T47D (cell line): Measurements from ENCODE around the gene ST3GAL3.

Source experiments
- DNase-seq, 2 experiments: peaks; one replicate each; pipeline versions ENCODE4 v3.0.0 to v3.0.0-alpha.2; 2011 to 2012; ENCODE audit warnings: low read depth in 1 of 2, low spot score in 1 of 2
- JUND ChIP-seq: IDR thresholded peaks from 2 replicates; pipeline ENCODE4 v1.6.1; 2012; ENCODE audit warnings: low read depth
- in situ Hi-C: cut with HindIII; loops from 2 replicates; pipeline ENCODE4 v1.10.0; 2016; ENCODE audit warnings: low sequenced_read_pairs, low pct_unique_long_range_greater_than_20kb

Gene ST3GAL3

DNA sequence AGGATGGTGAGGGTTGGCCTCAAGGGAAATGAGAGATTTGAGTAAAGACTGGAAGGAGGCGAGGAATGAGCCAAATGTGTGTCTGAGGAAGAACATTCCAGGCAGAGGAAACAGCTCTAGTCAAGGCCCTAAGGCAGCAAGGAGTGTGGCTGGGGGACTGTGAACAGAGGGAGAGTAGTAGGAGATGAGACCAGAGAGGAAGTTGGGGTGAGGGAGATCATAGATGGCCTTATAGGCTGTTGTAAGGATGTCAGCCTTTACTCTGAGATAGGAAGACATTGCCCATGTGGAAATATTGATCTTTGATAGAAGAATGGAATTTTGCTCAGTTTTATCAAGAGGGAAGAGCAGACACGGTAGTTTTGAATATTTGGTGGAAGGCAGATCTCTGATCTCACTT, 171.1 kb downstream of the ST3GAL3 start:
- TF ChIP-seq JUND, result no peak
- in situ Hi-C loops, result no loop called here
- no peak for DNase-seq

DNA sequence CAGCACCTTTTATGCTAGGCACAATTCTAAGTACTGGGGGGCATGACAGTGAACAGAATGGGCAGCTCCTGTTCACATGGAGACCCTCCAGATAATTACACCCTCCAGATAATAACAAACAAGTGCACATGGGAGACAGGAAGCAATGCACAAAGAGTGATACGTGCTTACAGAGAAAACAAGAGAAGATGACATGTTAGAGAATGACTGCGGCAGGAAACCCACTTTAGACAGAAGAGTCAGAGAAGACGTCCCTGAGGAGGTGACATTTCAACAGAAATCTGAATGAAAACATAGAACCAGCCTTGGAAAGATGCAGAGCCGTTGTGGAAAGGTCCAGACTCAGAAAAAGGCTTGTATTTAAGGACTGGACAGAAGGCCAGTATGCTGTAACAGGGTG, 171.5 kb downstream of the ST3GAL3 start:
- in situ Hi-C loops, result no loop called here
- TF ChIP-seq JUND, result no peak
- DNase-seq, result no peak

GRCh38 chr1:43879414-43879813, 172.1 kb downstream of the ST3GAL3 start:
- no peak for TF ChIP-seq JUND
- in situ Hi-C loops, result no loop called here
- no peak for DNase-seq

GRCh38 chr1:43879996-43880395, 172.7 kb downstream of the ST3GAL3 start:
- no peak for TF ChIP-seq JUND
- in situ Hi-C loops, result no loop called here

GRCh38 chr1:43880604-43881003, 173.3 kb downstream of the ST3GAL3 start:
- no peak for DNase-seq
- TF ChIP-seq JUND, result no peak
- in situ Hi-C loops, result no loop called here

More at GRCh38 chr1:43879996-43880395, 172.7 kb downstream of the ST3GAL3 start:
- no peak for DNase-seq

DNA sequence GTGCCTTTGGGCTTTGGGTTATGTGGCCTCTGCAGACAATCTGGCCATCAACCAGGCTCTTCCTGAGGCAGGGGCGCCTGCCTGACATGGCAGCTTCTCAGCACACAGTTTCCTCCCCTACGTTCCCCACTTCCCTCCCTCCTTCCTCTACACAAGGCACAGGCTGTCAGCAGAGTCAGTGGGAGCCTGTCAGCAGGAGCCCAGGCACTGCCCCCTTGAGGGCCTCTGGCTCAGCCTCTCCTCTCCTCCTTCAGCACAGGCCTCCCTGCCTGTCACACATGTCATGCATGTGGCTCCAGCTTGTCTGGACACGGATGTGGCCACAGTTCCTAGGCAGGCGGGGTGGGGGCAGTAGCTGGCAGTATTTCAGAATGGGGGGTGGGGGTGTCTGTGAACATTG, 174.1 kb downstream of the ST3GAL3 start:
- no peak for TF ChIP-seq JUND
- no peak for DNase-seq
- in situ Hi-C loops, result no loop called here

GRCh38 chr1:43882763-43883162, 175.4 kb downstream of the ST3GAL3 start:
- DNase-seq, result no peak
- TF ChIP-seq JUND, result no peak
- in situ Hi-C loops, result no loop called here

- no peak for DNase-seq
- TF ChIP-seq JUND, result no peak
- in situ Hi-C loops, result no loop called here
Measured at GRCh38 chr1:43883321-43883720, 176.0 kb downstream of the ST3GAL3 start.

- DNase-seq, result no peak
- TF ChIP-seq JUND, result no peak
Measured at GRCh38 chr1:43885279-43885801, 178.0 kb downstream of the ST3GAL3 start.

DNA sequence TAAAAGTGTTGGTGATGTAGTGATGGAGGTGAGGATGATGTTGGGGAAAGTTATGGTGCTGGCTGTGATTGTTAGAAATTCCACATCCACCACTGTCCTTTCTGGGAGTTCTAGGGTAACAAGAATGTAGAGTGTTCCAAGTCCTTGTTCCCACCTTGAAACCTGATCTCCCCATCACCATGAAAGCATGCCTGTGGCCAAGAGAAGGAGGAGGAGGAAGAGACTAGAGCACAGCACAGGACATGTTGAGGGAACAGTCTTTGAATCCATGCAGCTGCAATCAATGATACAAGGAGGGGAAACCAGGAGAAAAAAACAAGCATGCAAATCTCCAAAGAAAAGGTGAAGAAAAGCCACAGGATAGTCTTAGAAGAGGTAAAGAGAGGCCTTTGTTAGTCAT, 180.4 kb downstream of the ST3GAL3 start:
- no peak for TF ChIP-seq JUND
- in situ Hi-C loops, result no loop called here
- DNase-seq, result no peak

More at GRCh38 chr1:43885279-43885801, 178.0 kb downstream of the ST3GAL3 start:
- in situ Hi-C loops, result no loop called here

GRCh38 chr1:43890815-43891214, 183.5 kb downstream of the ST3GAL3 start:
- no peak for DNase-seq
- TF ChIP-seq JUND, result no peak
- in situ Hi-C loops, result no loop called here

- DNase-seq, result no peak
Measured at GRCh38 chr1:43893006-43893405, 185.7 kb downstream of the ST3GAL3 start.

DNA sequence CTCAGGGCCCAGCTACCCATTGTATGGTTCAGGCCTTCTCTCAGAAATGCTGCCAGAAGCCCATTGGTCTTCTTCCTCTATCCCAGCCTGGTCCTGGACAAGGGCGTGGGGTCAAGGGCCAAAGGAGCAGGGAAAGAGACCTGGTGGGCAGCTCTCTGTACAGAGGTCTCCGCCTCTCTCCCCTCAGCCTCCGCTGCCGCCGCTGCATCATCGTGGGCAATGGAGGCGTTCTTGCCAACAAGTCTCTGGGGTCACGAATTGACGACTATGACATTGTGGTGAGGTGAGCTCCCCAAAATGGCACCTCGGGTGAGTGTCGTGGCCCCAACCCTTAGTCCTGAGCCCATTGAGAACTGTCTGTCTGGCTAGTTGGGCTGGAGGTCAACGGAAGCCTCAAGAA, 191.6 kb downstream of the ST3GAL3 start:
- no peak for TF ChIP-seq JUND
- no peak for DNase-seq
- in situ Hi-C loops, result no loop called here

More at GRCh38 chr1:43893006-43893405, 185.7 kb downstream of the ST3GAL3 start:
- no peak for TF ChIP-seq JUND
- in situ Hi-C loops, result no loop called here

- no peak for DNase-seq
- no peak for TF ChIP-seq JUND
- in situ Hi-C loops, result no loop called here
Measured at GRCh38 chr1:43900386-43900785, 193.1 kb downstream of the ST3GAL3 start.
